Caco-2 (cell line): ENCODE results near the gene COL27A1. TPM values are rescaled to one million over a fixed set of nuclear protein-coding genes. Genes with fewer than 3 reads are reported as not detected.

Experiments
- BruUV-seq: library from RNA; stranded (reverse); fragments of 400-500 nt; replicated peaks from 2 replicates; lab custom pipeline; 2021; lab: Mats Ljungman, UMichigan
- CTCF ChIA-PET: fragments of 300-600 bp; sonication (Branson Sonifier 250); formaldehyde crosslinking; loops from one replicate; lab custom pipeline; 2022; ENCODE audit warnings: antibody characterized with exemption; lab: Charles Lee
- POLR2A ChIA-PET: fragments of 300-600 bp; sonication (Branson Sonifier 250); formaldehyde crosslinking; loops from one replicate; lab custom pipeline; 2022; ENCODE audit warnings: antibody characterized with exemption; lab: Charles Lee
- DNase-seq, 2 experiments: peaks; one replicate each; pipeline versions ENCODE4 v3.0.0 to v3.0.0-alpha.2; 2020 to 2022
- H3K27me3 ChIP-seq: replicated peaks from 2 replicates; pipeline ENCODE4 v1.6.0; 2011; ENCODE audit warnings: low read length; ENCODE audit not compliant: control insufficient read depth, insufficient read depth
- H3K36me3 ChIP-seq: 2 replicates; pipeline ENCODE4 v1.5.1; 2011; ENCODE audit warnings: low read length; ENCODE audit not compliant: control insufficient read depth, insufficient read depth
- H3K4me1 ChIP-seq: fragments of 250-450 bp; sonication (Bioruptor Pico); 2 replicates; pipeline ENCODE4 v1.5.1; 2020; ENCODE audit warnings: mild to moderate bottlenecking
- H3K4me3 ChIP-seq: 2 replicates; pipeline ENCODE4 v1.5.1; 2011; ENCODE audit warnings: low read depth, mild to moderate bottlenecking, control low read depth, low read length
- H3K9me3 ChIP-seq: fragments of 250-450 bp; sonication (Bioruptor Pico); 2 replicates; pipeline ENCODE4 v1.5.1; 2020; ENCODE audit warnings: mild to moderate bottlenecking, moderate library complexity
- H3K27ac Mint-ChIP-seq: one replicate; pipeline ENCODE4 v1.8.0; 2022; ENCODE audit warnings: mixed read lengths; ENCODE audit not compliant: unreplicated experiment
- H3K27me3 Mint-ChIP-seq: one replicate; pipeline ENCODE4 v1.8.0; 2022; ENCODE audit warnings: mixed read lengths; ENCODE audit not compliant: insufficient read depth, unreplicated experiment
- H3K36me3 Mint-ChIP-seq: one replicate; pipeline ENCODE4 v1.8.0; 2022; ENCODE audit warnings: mild to moderate bottlenecking, mixed read lengths; ENCODE audit not compliant: insufficient read depth, unreplicated experiment
- H3K4me1 Mint-ChIP-seq: one replicate; pipeline ENCODE4 v1.8.0; 2022; ENCODE audit warnings: low read depth, mixed read lengths; ENCODE audit not compliant: unreplicated experiment
- H3K4me3 Mint-ChIP-seq: one replicate; pipeline ENCODE4 v1.8.0; 2022; ENCODE audit warnings: mild to moderate bottlenecking, moderate library complexity, mixed read lengths; ENCODE audit not compliant: unreplicated experiment
- H3K9me3 Mint-ChIP-seq: one replicate; pipeline ENCODE4 v1.8.0; 2022; ENCODE audit warnings: mixed read lengths; ENCODE audit not compliant: unreplicated experiment
- intact Hi-C: fragments of 100-400 bp; cut with micrococcal nuclease; formaldehyde crosslinking; loops from one replicate; pipeline ENCODE4 v1.10.0; 2022; ENCODE audit not compliant: unreplicated experiment
- total RNA-seq: library from RNA; stranded (reverse); gene quantifications from 2 replicates; pipeline ENCODE4 v1.2.3, GENCODE V29; 2022
- TF ChIP-seq, protein P1 (sequence below), 2 experiments: fragments of 200-600 bp in 1 of 2; IDR thresholded peaks; 1 replicate in 1 of 2; 2 replicates in 1 of 2; pipeline versions ENCODE4 v1.5.1 to v1.8.0; 2011 to 2022; ENCODE audit warnings: antibody characterized with exemption in 1 of 2, control low read depth in 1 of 2, inconsistent platforms in 1 of 2, low read depth in 1 of 2, low read length in 1 of 2, mild to moderate bottlenecking in 1 of 2, moderate library complexity in 1 of 2; ENCODE audit not compliant: insufficient read depth in 1 of 2, severe bottlenecking in 1 of 2, unreplicated experiment in 1 of 2

The COL27A1 gene
- total RNA-seq, 1 experiment from 2014 or later, result 31.1 TPM

DNA sequence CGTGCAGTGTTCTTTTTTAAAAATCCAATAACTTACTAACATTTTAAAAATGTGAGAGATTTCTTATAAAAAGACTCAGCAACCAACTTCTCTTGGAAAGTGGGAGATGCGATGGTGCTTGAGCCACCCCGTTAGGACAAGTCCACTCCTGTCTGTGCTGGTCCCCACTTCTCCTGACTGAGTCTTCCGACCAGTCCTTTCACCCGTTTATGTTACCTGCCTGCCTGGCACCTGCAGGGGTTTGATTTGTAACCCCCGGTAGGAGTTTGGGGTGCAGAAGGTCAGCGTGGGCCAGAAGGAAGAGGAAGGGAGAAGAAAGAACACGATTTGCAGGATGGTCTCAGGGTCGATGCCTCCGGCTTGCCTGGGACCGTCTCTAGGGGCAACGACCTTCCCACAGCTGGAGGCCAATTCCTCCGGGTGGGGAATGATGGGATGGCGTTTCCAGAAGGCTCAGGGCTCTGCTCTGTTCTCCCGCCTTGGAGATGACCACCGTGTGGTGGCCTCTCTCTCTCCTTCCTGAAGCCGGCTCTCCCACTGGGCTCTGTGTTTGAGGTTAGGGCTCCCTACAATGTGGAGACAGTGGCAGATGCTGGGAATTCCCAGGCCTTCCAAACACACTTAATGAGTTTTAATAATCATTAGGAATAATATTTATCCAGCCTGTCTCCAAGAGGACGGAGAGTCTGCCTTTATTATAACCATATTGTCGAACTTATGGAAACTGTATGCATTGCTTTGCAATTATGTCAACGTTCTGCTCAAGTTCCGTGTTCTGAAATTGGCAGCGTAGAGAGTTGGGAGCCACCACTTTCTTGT, 14.8 kb downstream of the COL27A1 start:
- Mint-ChIP-seq H3K27me3 (no peaks in the 10 kb centered on the region), H3K27ac (no peak overlapping the region), H3K4me3 (no peak overlapping the region), H3K9me3 (no peaks in the 10 kb centered on the region), H3K36me3 (peaks cover 24% of the 10 kb centered on the region), H3K4me1 (no peaks in the 10 kb centered on the region)
- ChIA-PET POLR2A (no interaction called here), CTCF (no interaction called here)
- TF ChIP-seq, protein P1, sequence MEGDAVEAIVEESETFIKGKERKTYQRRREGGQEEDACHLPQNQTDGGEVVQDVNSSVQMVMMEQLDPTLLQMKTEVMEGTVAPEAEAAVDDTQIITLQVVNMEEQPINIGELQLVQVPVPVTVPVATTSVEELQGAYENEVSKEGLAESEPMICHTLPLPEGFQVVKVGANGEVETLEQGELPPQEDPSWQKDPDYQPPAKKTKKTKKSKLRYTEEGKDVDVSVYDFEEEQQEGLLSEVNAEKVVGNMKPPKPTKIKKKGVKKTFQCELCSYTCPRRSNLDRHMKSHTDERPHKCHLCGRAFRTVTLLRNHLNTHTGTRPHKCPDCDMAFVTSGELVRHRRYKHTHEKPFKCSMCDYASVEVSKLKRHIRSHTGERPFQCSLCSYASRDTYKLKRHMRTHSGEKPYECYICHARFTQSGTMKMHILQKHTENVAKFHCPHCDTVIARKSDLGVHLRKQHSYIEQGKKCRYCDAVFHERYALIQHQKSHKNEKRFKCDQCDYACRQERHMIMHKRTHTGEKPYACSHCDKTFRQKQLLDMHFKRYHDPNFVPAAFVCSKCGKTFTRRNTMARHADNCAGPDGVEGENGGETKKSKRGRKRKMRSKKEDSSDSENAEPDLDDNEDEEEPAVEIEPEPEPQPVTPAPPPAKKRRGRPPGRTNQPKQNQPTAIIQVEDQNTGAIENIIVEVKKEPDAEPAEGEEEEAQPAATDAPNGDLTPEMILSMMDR (IDR thresholded peaks at IDR 0.05; ENCODE audit: insufficient read depth in 1 of 2, low read depth in 1 of 2, low read length in 1 of 2, severe bottlenecking in 1 of 2, unreplicated experiment in 1 of 2), result no peak
- BruUV-seq, result no TSS peak
- Histone ChIP-seq H3K27me3 (no peaks in the 10 kb centered on the region), H3K9me3 (no peaks in the 10 kb centered on the region), H3K36me3 (no peaks in the 10 kb centered on the region), H3K4me3 (no peak overlapping the region), H3K4me1 (peaks cover 13% of the 10 kb centered on the region)
- no peak for DNase-seq
- intact Hi-C loops, result no loop called here

DNA sequence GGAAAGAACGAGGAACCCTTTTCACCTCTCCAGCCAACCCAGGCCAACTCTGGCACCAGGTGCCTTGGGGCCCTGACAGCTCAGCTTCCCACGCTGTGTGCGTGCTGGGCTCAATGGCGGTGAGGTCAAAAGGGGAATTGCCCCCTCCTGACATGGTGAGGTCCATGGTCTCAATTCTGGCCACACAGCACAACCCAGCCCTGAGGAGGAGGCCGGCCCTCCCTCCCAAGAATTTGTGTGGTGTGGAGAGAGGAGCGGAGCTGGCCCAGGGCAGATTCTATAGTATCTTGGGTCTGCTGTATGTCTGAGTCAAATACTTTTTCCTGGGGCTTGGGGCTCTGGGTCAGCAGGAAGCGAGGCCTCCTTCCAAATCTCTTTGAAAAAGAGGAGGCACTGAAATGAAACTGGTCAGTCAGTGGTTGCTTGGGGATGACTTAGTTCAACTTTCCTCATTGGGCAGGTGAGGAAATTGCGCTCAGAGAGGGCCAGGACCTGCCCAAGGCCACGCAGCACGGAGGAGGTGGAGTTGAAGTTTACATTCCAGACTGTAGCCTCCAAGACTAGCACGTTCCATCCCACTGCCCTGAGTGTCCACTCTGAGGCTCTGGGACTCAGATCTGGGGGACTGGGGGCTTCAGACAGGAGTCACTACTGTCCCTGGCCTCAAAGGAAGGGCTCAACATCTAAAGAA, 15.6 kb downstream of the COL27A1 start:
- no peaks in the 10 kb centered on the region for H3K4me1 Mint-ChIP-seq
- H3K36me3 Mint-ChIP-seq, result peaks cover 24% of the 10 kb centered on the region
- H3K4me3 Mint-ChIP-seq, result no peak overlapping the region
- intact Hi-C loops, result no loop called here
- H3K9me3 Mint-ChIP-seq, result no peaks in the 10 kb centered on the region
- ChIA-PET CTCF (no interaction called here), POLR2A (no interaction called here)
- no peaks in the 10 kb centered on the region for H3K27me3 ChIP-seq
- BruUV-seq, result no TSS peak
- H3K9me3 ChIP-seq, result no peaks in the 10 kb centered on the region
- DNase-seq, result no peak
- no peaks in the 10 kb centered on the region for H3K36me3 ChIP-seq
- no peaks in the 10 kb centered on the region for H3K27me3 Mint-ChIP-seq
- H3K27ac Mint-ChIP-seq, result no peak overlapping the region
- H3K4me3 ChIP-seq, result no peak overlapping the region
- TF ChIP-seq, protein P1 (IDR thresholded peaks at IDR 0.05; ENCODE audit: insufficient read depth in 1 of 2, low read depth in 1 of 2, low read length in 1 of 2, severe bottlenecking in 1 of 2, unreplicated experiment in 1 of 2), result no peak
- H3K4me1 ChIP-seq, result peaks cover 17% of the 10 kb centered on the region

DNA sequence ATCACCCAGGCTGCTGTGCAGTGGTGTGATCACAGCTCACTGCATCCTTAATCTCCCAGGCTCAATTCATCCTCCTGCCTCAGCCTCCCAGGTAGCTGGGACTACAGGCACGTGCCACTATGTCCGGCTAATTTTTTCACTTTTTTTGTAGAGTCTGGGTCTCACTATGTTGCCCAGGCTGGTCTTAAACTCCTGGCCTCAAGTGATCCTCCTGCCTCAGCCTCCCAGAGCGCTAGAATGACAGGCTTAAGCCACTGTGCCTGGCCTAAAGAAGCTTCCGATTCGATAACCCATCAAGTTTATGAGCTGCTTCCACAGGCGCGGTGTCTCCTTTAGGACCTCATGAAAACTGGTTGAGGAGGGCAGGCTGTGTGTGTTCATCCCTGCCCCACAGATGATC, 16.2 kb downstream of the COL27A1 start:
- H3K27ac Mint-ChIP-seq, result no peak overlapping the region
- no peaks in the 10 kb centered on the region for H3K4me1 Mint-ChIP-seq
- TF ChIP-seq, protein P1 (IDR thresholded peaks at IDR 0.05; ENCODE audit: insufficient read depth in 1 of 2, low read depth in 1 of 2, low read length in 1 of 2, severe bottlenecking in 1 of 2, unreplicated experiment in 1 of 2), result no peak
- BruUV-seq, result no TSS peak
- no peak overlapping the region for H3K4me3 Mint-ChIP-seq
- Histone ChIP-seq H3K4me1 (peaks cover 17% of the 10 kb centered on the region), H3K36me3 (no peaks in the 10 kb centered on the region), H3K9me3 (no peaks in the 10 kb centered on the region), H3K4me3 (no peak overlapping the region), H3K27me3 (no peaks in the 10 kb centered on the region)
- no peak for DNase-seq
- ChIA-PET CTCF (interaction anchor here (1.0 to 1.1 kb wide), 2 partner anchors 17 to 63 kb away, joined by 3 to 4 read pairs; partner anchors contain the start of gene COL27A1), POLR2A (no interaction called here)
- intact Hi-C loops, result no loop called here
- H3K36me3 Mint-ChIP-seq, result peaks cover 24% of the 10 kb centered on the region
- H3K9me3 Mint-ChIP-seq, result no peaks in the 10 kb centered on the region
- no peaks in the 10 kb centered on the region for H3K27me3 Mint-ChIP-seq
